ENCODE data around the gene MYO1B. TPM values are rescaled to one million over a fixed set of nuclear protein-coding genes. Genes with fewer than 3 reads are reported as not detected.

MYO1B gene
- total RNA-seq, 1 donor from 2014 or later: 81.0 TPM

DNA sequence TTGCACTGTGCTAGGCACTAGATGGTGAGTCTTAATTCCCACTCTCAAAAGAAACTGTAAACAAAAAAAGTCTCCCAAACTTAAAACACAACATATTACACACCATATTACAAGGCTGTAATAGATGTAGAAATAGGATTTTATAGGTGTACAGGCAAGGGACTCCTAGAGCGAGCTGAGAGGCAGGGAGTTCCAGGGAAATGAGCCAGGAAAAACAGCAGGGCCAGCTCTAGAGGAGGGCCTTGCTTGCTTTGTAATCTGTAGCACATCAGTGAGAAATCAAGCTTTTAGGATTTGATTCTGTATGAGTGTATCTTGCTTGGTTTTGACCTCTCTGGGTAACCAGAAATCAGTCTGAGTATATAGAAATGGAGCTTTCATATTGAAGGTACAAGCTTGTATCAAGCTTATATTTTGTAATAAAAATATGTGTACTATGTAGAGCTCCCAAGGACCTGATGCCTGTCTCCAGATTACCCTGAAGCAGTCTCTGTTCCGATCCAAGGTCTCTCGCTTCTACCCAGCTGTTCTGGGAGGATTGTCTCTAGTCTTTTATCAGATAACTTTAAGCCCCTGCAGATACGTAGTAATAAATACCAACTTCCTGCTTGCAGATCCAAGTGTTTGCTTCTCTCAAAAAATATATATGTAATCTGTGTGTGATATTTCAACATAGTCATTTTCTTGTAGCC lies 73.0 kb downstream of the MYO1B start:
- Mint-ChIP-seq H3K4me1 (ENCODE audit: unreplicated experiment) (peaks cover 53% of the 10 kb centered on the region), H3K9me3 (ENCODE audit: unreplicated experiment) (no peaks in the 10 kb centered on the region), H3K27me3 (ENCODE audit: unreplicated experiment) (no peaks in the 10 kb centered on the region), H3K4me3 (ENCODE audit: unreplicated experiment) (no peak overlapping the region), H3K27ac (ENCODE audit: unreplicated experiment) (no peak overlapping the region), H3K36me3 (ENCODE audit: low read depth, unreplicated experiment) (no peaks in the 10 kb centered on the region)
- TF ChIP-seq CTCF (IDR thresholded peaks at IDR 0.05; ENCODE audit: unreplicated experiment): no peak
- no peak for DNase-seq (ENCODE audit: low spot score)

- Mint-ChIP-seq H3K27ac (ENCODE audit: unreplicated experiment) (no peak overlapping the region), H3K36me3 (ENCODE audit: low read depth, unreplicated experiment) (no peaks in the 10 kb centered on the region), H3K9me3 (ENCODE audit: unreplicated experiment) (no peaks in the 10 kb centered on the region), H3K4me3 (ENCODE audit: unreplicated experiment) (no peak overlapping the region), H3K27me3 (ENCODE audit: unreplicated experiment) (no peaks in the 10 kb centered on the region), H3K4me1 (ENCODE audit: unreplicated experiment) (peaks cover 56% of the 10 kb centered on the region)
- no peak for DNase-seq (ENCODE audit: low spot score)
- TF ChIP-seq CTCF (IDR thresholded peaks at IDR 0.05; ENCODE audit: unreplicated experiment): no peak
Measured at GRCh38 chr2:191318729-191319078, 73.5 kb downstream of the MYO1B start.

DNA sequence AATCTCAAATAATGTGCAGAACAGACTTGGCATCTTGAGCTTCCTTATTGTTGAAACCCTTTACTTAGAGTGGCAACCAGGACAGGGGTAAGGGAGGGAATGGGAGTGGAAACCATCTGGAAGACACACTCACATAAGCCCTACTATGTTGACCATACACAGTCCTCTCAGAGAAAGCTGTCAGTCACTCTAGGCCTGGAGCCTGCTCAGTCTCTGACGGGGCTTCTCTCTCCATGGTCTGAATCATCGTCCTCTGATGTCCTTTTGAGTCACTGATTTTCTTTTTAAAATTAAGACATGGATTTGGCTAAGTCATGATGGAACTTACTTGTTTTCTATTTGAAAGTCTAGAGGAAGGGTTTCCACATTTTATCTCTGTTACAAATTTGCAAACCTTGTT lies 74.0 kb downstream of the MYO1B start:
- Mint-ChIP-seq H3K4me3 (ENCODE audit: unreplicated experiment) (no peak overlapping the region), H3K9me3 (ENCODE audit: unreplicated experiment) (no peaks in the 10 kb centered on the region), H3K27ac (ENCODE audit: unreplicated experiment) (no peak overlapping the region), H3K36me3 (ENCODE audit: low read depth, unreplicated experiment) (no peaks in the 10 kb centered on the region), H3K4me1 (ENCODE audit: unreplicated experiment) (peaks cover 58% of the 10 kb centered on the region), H3K27me3 (ENCODE audit: unreplicated experiment) (no peaks in the 10 kb centered on the region)
- no peak for TF ChIP-seq CTCF (IDR thresholded peaks at IDR 0.05; ENCODE audit: unreplicated experiment)
- DNase-seq (ENCODE audit: low spot score): no peak

GRCh38 chr2:191320881-191321280 lies 75.7 kb downstream of the MYO1B start:
- Mint-ChIP-seq H3K4me3 (ENCODE audit: unreplicated experiment) (no peak overlapping the region), H3K4me1 (ENCODE audit: unreplicated experiment) (peaks cover 71% of the 10 kb centered on the region), H3K27ac (ENCODE audit: unreplicated experiment) (peak overlapping the region; percentile 81), H3K9me3 (ENCODE audit: unreplicated experiment) (no peaks in the 10 kb centered on the region), H3K27me3 (ENCODE audit: unreplicated experiment) (no peaks in the 10 kb centered on the region), H3K36me3 (ENCODE audit: low read depth, unreplicated experiment) (no peaks in the 10 kb centered on the region)
- no peak for DNase-seq (ENCODE audit: low spot score)
- TF ChIP-seq CTCF (IDR thresholded peaks at IDR 0.05; ENCODE audit: unreplicated experiment): no peak

DNA sequence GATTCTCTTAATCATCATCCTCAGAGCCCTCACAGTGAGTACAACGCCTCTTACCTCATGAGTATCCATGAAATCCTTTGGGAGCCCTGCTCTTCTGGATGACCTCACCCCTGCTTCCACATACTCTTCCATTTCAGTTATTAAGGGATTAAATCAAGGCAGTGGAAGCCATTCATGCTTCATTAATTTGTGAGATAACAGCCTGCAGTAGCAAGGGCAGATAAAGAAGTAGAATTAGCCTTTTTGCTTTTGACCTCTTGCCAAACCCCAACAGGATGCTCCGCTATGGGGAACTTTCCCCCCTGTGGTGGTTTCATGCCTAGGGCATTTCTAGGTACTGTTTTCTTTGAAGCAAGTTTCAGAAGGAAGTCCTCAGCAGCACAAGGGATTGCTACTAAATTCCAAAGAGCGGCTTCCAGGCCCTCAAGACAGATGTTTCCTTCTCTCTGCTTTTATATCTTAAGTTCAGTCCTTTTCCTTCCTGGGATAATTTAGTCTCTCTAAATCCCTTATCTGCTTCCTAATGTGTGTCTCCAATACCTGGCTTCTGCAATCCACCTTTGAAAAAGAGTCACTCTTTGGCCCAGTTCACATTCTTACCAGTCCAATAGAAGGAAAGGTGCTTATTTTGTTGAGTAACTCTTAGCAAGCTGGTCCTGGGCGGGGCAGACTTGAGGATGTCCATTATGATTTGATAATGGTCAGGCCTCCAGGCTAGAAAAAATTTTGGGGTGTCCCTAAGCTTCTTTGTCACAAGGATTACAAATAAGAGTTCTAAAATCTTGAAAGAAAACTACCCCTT lies 76.9 kb downstream of the MYO1B start:
- TF ChIP-seq CTCF (IDR thresholded peaks at IDR 0.05; ENCODE audit: unreplicated experiment): no peak
- DNase-seq (ENCODE audit: low spot score): peak; percentile 32
- Mint-ChIP-seq H3K27ac (ENCODE audit: unreplicated experiment) (peak overlapping the region; percentile 95), H3K9me3 (ENCODE audit: unreplicated experiment) (no peaks in the 10 kb centered on the region), H3K4me1 (ENCODE audit: unreplicated experiment) (peaks cover 67% of the 10 kb centered on the region), H3K36me3 (ENCODE audit: low read depth, unreplicated experiment) (no peaks in the 10 kb centered on the region), H3K27me3 (ENCODE audit: unreplicated experiment) (no peaks in the 10 kb centered on the region), H3K4me3 (ENCODE audit: unreplicated experiment) (peak overlapping the region; percentile 35)
